HG03521 (cell line): Measurements from ENCODE around the gene KLK13.

Experiments used
- ATAC-seq: cut with Tn5 transposase; IDR thresholded peaks from one replicate; pipeline ENCODE4 v1.9.1; 2021; ENCODE audit warnings: mild to moderate bottlenecking, moderate library complexity; ENCODE audit not compliant: unreplicated experiment

KLK13 gene

DNA sequence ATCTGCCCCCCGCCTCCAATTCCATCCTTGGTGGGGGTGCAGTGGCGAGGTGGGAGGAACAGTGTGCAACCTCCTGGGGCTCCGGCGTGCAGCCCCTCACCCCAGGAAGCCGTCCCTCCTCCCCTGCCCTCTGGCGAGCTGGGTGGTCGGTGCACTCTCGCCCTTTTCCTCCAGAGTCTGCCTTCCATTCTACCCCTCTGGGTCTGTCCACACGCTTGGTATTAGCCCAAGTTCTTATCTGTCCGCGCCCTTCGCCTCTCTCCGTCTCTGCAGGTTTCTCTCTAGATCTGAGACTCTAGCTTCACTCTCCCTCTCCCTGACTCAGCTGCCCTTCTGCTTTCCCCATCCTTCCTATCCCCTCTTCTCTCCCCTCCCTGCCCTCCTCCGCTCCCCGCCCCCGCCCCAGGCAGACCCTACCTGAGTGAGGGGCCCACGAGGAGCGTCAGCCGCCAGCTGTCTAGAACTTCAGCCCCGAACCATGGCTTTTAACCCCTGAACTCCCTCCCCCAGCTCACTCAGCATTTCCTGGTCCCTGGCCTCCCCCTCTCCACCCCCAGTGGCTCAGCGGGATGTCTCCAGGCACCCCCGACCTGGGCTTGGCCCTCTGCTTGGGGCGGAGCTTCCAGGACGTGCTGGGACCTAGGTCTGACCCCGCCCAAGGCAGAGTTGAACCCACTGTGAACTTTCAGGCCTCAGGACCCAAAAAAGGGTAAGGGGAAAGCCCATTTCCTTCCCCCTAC lies 499 bp upstream of the KLK13 start:
- no peak for ATAC-seq

- no peak for ATAC-seq
Observed at GRCh38 chr19:51063664-51064063, 1.2 kb downstream of the KLK13 start.

- ATAC-seq = no peak
Observed at GRCh38 chr19:51060973-51061372, 3.9 kb downstream of the KLK13 start.

DNA sequence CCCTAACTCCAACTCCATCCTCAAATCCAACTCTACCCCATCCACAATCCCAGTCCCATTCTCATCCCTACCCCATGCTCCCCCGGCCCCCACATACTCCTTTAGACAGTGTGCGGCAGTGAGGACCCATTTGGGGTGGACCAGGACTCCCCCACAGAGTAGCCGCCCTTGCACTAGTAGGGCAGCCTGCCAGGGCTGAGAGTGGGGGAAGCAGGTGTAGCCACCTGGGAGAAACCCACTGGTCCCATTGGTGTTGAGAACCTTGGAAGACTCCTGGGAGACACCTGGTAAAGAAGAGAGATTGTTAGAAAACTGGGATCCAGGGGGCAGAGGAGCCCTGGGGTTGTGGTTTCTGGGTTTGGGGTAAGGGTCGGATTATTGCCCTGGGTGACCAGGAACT lies 4.6 kb downstream of the KLK13 start:
- ATAC-seq = no peak

DNA sequence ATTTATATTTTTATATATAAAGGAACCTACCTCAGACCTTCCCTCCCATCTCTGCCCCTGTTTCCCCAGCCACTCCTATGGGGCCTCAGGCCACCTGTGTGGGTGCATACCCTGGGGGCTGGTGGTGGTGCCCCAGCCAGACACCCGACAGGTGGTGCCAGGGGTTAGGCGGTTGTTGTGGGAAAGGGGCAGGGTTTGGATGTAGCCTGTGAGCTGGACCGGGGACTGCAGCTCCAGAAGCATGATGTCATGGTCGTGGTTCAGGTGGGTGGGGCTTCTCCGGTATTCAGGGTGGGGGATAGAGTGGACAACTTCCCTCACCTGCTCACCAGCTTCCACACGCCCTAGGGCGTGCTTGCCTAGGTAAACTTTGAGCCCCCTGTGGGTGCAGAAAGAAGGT lies 5.2 kb downstream of the KLK13 start:
- no peak for ATAC-seq

- ATAC-seq = no peak
Observed at GRCh38 chr19:51055866-51056265, 9.0 kb downstream of the KLK13 start.

DNA sequence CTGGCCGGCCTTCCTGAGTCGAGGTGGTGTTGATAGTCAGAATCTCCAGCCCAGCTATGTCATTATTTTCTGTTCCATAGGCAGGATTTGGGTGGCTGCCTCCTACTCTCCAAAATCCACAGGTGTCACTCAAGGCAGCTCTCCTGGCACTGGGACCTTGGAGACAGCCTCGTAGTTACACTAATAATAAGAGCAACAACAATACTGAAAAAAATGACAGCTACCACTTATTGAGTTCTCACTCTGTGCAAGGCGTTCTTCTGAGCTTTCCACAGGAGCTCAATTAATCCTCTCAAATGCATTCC lies 17.9 kb downstream of the KLK13 start:
- ATAC-seq = no peak

GRCh38 chr19:51044327-51044726 lies 20.6 kb downstream of the KLK13 start:
- no peak for ATAC-seq

DNA sequence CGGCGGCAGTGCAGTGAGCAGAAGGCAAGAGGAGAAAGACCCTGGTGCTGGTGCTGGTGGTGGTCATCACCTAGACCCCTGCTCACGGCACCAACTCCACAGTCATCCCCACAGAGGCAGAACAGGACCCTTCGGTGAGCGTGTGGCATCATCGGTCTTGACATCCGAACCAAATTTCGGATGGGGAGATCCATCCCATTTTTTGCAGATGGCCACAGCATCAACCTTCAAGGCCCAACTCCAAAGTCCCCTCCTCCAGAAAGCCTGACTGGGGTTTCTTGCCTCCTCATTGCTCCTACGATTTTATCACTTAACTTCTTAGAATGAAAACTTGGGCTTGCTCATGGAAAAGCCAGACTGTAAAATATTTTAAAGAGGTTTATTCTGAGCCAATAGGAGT lies 21.4 kb downstream of the KLK13 start:
- no peak for ATAC-seq

- no peak for ATAC-seq
Observed at GRCh38 chr19:51040151-51040550, 24.7 kb downstream of the KLK13 start.

- ATAC-seq = no peak
Observed at GRCh38 chr19:51036519-51036918, 28.4 kb downstream of the KLK13 start.

DNA sequence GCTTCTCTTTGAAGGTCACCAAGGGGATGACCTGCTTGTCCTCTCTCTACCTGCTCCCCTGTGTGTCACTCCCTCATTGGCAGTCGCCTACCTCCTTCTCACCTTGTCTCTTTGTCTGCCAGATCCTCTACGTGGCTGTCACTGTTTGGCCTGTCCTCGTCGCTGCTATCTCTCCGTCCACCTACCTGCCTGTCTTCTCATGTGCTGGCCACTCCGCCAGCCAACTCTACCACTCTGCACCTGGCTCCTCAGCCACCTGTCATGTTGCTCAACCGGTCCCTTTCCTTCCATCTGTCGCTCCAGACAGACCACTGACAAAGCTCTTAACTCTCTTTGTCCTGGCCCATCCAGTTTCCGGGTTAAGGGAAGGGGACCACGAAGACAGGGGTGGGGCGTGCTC lies 30.2 kb downstream of the KLK13 start, which contains the start of gene KLK12:
Gene KLK12, minus strand, starts transcription at position 299 of the 400 bp plus-strand sequence. CDS start 381 bp downstream, outside the sequence.
- ATAC-seq = no peak

DNA sequence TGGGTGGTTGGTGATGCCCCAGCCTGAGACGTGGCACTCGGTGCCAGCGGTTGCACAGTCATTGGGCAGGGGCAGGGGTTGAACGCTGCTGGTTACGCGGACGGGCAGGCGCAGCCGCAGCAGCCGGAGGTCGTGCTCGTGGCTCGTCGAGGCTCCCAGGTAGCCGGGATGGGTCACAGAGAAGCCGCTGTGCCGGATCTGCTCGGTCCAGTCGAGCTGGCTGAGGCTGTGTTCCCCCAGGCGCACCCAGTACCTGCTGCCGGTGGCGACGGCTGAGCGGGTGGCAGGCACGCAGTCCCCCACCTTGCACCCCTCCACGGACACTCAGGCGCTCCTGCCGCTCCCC lies 33.0 kb downstream of the KLK13 start:
- ATAC-seq = no peak

DNA sequence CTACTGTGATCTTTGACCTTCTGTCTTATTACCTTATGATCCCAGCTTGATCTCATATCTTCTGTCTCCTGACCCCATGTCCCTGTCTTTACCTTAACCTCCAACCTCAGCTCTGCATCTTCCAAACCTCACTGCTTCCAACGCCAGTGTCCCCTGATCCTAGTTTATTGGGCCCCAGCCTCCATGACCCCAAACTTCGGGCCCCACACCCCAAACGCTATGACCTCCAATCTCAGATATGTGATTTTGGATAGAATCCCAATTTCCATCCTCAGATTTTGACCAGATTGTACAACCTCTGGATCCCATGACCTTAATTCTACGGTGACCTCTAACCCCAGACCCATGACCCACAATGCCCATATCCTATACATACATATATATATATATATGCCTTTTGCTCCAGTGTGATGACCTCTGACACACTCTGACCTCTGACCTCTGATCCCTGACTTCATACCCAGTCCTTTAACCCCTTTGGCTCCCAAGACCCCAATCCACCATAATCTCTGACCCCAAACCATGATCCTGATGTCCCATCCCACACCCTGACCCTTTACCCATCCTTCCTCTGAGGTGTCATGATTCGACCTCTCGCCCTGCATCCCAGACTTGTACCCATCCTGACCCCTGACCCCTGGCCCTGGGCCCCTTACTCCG lies 33.5 kb downstream of the KLK13 start:
- ATAC-seq = no peak

- ATAC-seq = no peak
Observed at GRCh38 chr19:51030631-51031030, 34.3 kb downstream of the KLK13 start.

- ATAC-seq = no peak
Observed at GRCh38 chr19:51029718-51030117, 35.2 kb downstream of the KLK13 start.

- no peak for ATAC-seq
Observed at GRCh38 chr19:51027873-51028272, 37.0 kb downstream of the KLK13 start.

DNA sequence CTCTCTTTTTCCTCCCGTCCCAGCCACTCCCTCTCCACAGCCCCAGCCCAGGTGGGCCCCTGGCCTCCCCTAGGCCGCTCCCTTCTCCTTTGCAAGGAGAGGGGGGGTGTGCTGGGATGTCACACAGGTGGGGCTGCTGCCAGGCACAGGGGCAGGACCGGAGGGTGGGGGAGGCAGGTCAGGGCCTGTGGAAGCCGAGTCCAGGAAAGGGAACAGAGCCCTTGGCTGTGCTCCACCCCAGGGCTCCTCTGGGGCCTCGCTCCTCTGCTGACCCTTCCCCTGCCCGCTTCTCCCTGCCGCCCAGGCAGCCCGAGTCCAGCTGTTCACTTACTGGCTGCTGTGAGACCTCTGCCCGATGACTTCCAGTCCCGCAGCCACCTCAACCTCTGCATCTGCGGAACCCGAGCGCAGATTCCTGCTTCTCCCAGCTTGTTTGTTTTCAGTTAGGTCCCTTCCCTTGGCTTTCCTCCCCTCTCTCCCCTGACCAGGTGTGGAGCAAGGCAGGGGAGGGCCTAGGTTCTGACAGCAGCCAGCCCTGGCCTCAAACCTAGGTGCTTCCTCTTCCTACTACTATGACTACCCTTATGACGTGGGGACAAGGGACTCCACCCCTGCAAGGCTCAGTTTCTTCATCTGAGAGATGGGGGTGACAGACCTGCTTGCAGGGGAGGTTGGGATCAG lies 37.6 kb downstream of the KLK13 start:
- no peak for ATAC-seq

GRCh38 chr19:51026554-51026831 lies 38.4 kb downstream of the KLK13 start, which contains the start of gene KLK11:
Gene KLK11, minus strand, starts transcription at chr19:51026616. Its CDS starts 985 bp downstream, at chr19:51025631.
- ATAC-seq = no peak

- ATAC-seq = no peak
Observed at GRCh38 chr19:51025809-51026553, 38.9 kb downstream of the KLK13 start.

- ATAC-seq = no peak
Observed at GRCh38 chr19:51025401-51025800, 39.5 kb downstream of the KLK13 start.

- no peak for ATAC-seq
Observed at GRCh38 chr19:51024924-51025323, 40.0 kb downstream of the KLK13 start.
